MM.1S (cell line): ENCODE data around the gene LRRC63.

ENCODE experiments used
- EZH2 ChIP-seq: fragments of 300-600 bp; sonication (generic); optimal IDR thresholded peaks from 2 replicates; pipeline ENCODE3; 2017; ENCODE audit warnings: low read depth, mild to moderate bottlenecking, antibody characterized with exemption, low read length, mixed read lengths
- EZH2phosphoT487 ChIP-seq: fragments of 300-600 bp; sonication (generic); IDR thresholded peaks from 2 replicates; pipeline ENCODE4 v1.6.1; 2018; ENCODE audit warnings: antibody characterized with exemption, low read length
- TF ChIP-seq, protein P1 (sequence below): fragments of 300-600 bp; sonication (generic); IDR thresholded peaks from 2 replicates; pipeline ENCODE4 v1.5.1; 2016; ENCODE audit warnings: antibody characterized with exemption, low read length, mixed read lengths

DNA sequence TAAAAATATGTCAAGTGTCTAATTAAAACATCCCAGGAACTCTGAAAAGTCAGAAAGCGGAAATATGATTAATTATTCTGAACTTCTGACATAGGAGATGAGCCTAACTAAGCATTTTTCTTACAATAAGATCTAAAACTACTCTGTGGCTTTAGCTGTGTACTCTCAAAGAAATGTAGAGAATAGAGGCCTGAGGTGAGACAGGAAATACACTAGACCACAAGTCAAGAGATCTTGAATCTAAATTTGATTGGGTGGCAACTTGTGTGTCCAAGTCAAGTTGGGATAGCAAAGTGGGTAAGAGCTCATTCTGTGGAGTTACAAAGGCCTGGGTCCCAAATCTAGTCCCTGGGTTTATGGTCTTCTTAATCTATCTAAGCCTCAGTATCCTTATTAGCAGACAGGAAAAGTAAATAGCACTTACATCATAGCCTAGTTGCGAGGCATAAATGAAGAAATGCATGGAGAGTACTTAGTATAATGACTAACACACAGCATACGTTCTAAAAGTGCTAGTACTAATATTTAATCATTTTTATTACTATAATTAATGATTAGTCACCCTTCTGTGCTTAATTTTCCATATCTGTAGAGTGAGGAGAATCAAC is 9.4 kb upstream of the LRRC63 start:
- TF ChIP-seq, protein P1, sequence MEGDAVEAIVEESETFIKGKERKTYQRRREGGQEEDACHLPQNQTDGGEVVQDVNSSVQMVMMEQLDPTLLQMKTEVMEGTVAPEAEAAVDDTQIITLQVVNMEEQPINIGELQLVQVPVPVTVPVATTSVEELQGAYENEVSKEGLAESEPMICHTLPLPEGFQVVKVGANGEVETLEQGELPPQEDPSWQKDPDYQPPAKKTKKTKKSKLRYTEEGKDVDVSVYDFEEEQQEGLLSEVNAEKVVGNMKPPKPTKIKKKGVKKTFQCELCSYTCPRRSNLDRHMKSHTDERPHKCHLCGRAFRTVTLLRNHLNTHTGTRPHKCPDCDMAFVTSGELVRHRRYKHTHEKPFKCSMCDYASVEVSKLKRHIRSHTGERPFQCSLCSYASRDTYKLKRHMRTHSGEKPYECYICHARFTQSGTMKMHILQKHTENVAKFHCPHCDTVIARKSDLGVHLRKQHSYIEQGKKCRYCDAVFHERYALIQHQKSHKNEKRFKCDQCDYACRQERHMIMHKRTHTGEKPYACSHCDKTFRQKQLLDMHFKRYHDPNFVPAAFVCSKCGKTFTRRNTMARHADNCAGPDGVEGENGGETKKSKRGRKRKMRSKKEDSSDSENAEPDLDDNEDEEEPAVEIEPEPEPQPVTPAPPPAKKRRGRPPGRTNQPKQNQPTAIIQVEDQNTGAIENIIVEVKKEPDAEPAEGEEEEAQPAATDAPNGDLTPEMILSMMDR, result no peak
- no peak for TF ChIP-seq EZH2
- TF ChIP-seq EZH2phosphoT487, result no peak
